Stimulated activated CD4-positive, alpha-beta T cell treated with anti-CD3 and anti-CD28 coated beads, Interleukin-4, amount 100 ng/mL, for 24 hours (primary cell): ENCODE results near the gene AFDN.

Experiments used
- DNase-seq: peaks from one replicate; pipeline ENCODE4 v3.0.0-alpha.2; 2020

Gene AFDN

GRCh38 chr6:167817016-167817415 is 9.7 kb upstream of the AFDN start:
- DNase-seq, result no peak

- no peak for DNase-seq
Measured at GRCh38 chr6:167817729-167818128, 9.0 kb upstream of the AFDN start.

GRCh38 chr6:167819576-167819975 is 7.1 kb upstream of the AFDN start:
- no peak for DNase-seq

- DNase-seq, result no peak
Measured at GRCh38 chr6:167820681-167821080, 6.0 kb upstream of the AFDN start.

GRCh38 chr6:167824591-167825331 is 1.9 kb upstream of the AFDN start:
- no peak for DNase-seq

- peak; percentile 22 for DNase-seq
Measured at GRCh38 chr6:167825332-167826229, 1.1 kb upstream of the AFDN start.

GRCh38 chr6:167826230-167826895 is 348 bp upstream of the AFDN start:
- DNase-seq, result peak; percentile 63

GRCh38 chr6:167827583-167828324 is 1.0 kb downstream of the AFDN start:
- DNase-seq, result peak; percentile 27

- DNase-seq, result no peak
Measured at GRCh38 chr6:167828325-167828956, 1.7 kb downstream of the AFDN start.

- DNase-seq, result no peak
Measured at GRCh38 chr6:167829513-167829912, 2.8 kb downstream of the AFDN start.

GRCh38 chr6:167831281-167831828 is 4.6 kb downstream of the AFDN start:
- DNase-seq, result no peak

- DNase-seq, result no peak
Measured at GRCh38 chr6:167832497-167833395, 6.0 kb downstream of the AFDN start.

GRCh38 chr6:167833396-167833763 is 6.7 kb downstream of the AFDN start:
- DNase-seq, result no peak

GRCh38 chr6:167835260-167835659 is 8.5 kb downstream of the AFDN start:
- DNase-seq, result no peak

- no peak for DNase-seq
Measured at GRCh38 chr6:167836721-167837120, 10.0 kb downstream of the AFDN start.

- DNase-seq, result no peak
Measured at GRCh38 chr6:167838207-167838748, 11.6 kb downstream of the AFDN start.

GRCh38 chr6:167839343-167839742 is 12.6 kb downstream of the AFDN start:
- no peak for DNase-seq

- DNase-seq, result no peak
Measured at GRCh38 chr6:167839755-167840154, 13.0 kb downstream of the AFDN start.

- DNase-seq, result no peak
Measured at GRCh38 chr6:167840160-167840525, 13.4 kb downstream of the AFDN start.

- DNase-seq, result no peak
Measured at GRCh38 chr6:167840526-167841179, 13.9 kb downstream of the AFDN start.
